Stomach (tissue), 9 donors: ENCODE results near the gene TIMM10B. TPM values are rescaled to one million over a fixed set of nuclear protein-coding genes. Genes with fewer than 3 reads are reported as not detected.
A peak's percentile ranks its signal among the peaks of the same experiment; 100 is the strongest.

Experiments used
- DNase-seq, 2 donors: peaks; one replicate each; pipeline versions ENCODE4 v3.0.0 to v3.0.0-alpha.2; 2013 to 2019
- H3K27ac ChIP-seq, 5 donors: fragments of 200-600 bp in 4 of 5; sonication (generic) in 4 of 5; one replicate each; pipeline ENCODE4 v1.5.1; 2013 to 2019; ENCODE audit warnings: mild to moderate bottlenecking in 1 of 5, moderate library complexity in 1 of 5
- H3K27me3 ChIP-seq, 3 donors: fragments of 200-600 bp; sonication (generic); one replicate each; pipeline ENCODE4 v1.5.1; 2017 to 2019; ENCODE audit warnings: mixed run types in 1 of 3
- H3K36me3 ChIP-seq, 4 donors: fragments of 200-600 bp; sonication (generic); 1 replicate in 3 of 4; 2 replicates in 1 of 4; pipeline ENCODE4 v1.5.1; 2016 to 2019
- H3K4me1 ChIP-seq, 4 donors: fragments of 200-600 bp; sonication (generic); one replicate each; pipeline ENCODE4 v1.5.1; 2016 to 2019
- H3K4me3 ChIP-seq, 4 donors: fragments of 200-600 bp; sonication (generic) in 3 of 4; one replicate each; pipeline ENCODE4 v1.5.1; 2016 to 2019; ENCODE audit warnings: mild to moderate bottlenecking in 1 of 4
- H3K9me3 ChIP-seq, 4 donors: fragments of 200-600 bp; sonication (generic); one replicate each; pipeline ENCODE4 v1.5.1; 2016 to 2019
- EP300 ChIP-seq: sonication (generic); formaldehyde crosslinking; IDR thresholded peaks from one replicate; pipeline ENCODE4 v1.6.1; 2017; ENCODE audit warnings: antibody characterized with exemption
- POLR2A ChIP-seq, 4 donors: fragments of 450-650 bp; IDR thresholded peaks; one replicate each; pipeline ENCODE4 v1.6.1; 2016; ENCODE audit warnings: antibody characterized with exemption in 4 of 4, control low read depth in 2 of 4, mild to moderate bottlenecking in 1 of 4, moderate library complexity in 1 of 4
- POLR2AphosphoS5 ChIP-seq, 3 donors: sonication (generic); formaldehyde crosslinking; IDR thresholded peaks; one replicate each; pipeline ENCODE4 v1.6.1; 2016; ENCODE audit warnings: antibody characterized with exemption in 3 of 3
- WGBS, 5 donors: extraction: QIAGEN DNeasy Blood & Tissue Kit in 3 of 5; methylation state at CpG; one replicate each; pipeline versions ENCODE4 v1.1.5 to v1.1.7; 2013 to 2018; 5-methylcytosine and 5-hydroxymethylcytosine counted together
- intact Hi-C: fragments of 100-400 bp; cut with DNase I; formaldehyde crosslinking; loops from one replicate; pipeline ENCODE4 v1.15.1; 2023; ENCODE audit warnings: low total_unique reads
- polyA plus RNA-seq, 3 donors: library from polyadenylated mRNA; stranded (reverse); fragments of 200-250 nt; gene quantifications; one replicate each; pipeline ENCODE4 v1.2.3, GENCODE V29; 2013
- total RNA-seq, 5 donors: library from RNA; depleted of rRNA; stranded (reverse); fragments of >200 nt; gene quantifications; one replicate each; pipeline versions ENCODE4 v1.1.0 to v1.2.3, GENCODE V29; 2014 to 2016
- TF ChIP-seq, protein P1 (sequence below), 7 experiments: fragments of 450-650 bp in 4 of 7; fragments of 200-600 bp in 3 of 7; sonication (generic) in 3 of 7; IDR thresholded peaks; one replicate each; pipeline ENCODE4 v1.5.1; 2016 to 2019; ENCODE audit warnings: antibody characterized with exemption in 7 of 7, control low read depth in 2 of 7, mild to moderate bottlenecking in 1 of 7
- donor health status: healthy with polysubstance abuse.
- donor health status: Bipolar disorder and iron deficiency.
- donor health status: healthy.

The TIMM10B gene
- total and polyA plus RNA-seq, 8 donors = 9.3 to 103 (median 25.6) TPM

GRCh38 chr11:6476571-6476970 is 4.7 kb upstream of the TIMM10B start:
- Histone ChIP-seq H3K9me3 (no peaks in the 10 kb centered on the region), H3K27ac (peak overlapping the region; percentile 90 to 97 (median 94)), H3K4me3 (no peak overlapping the region), H3K4me1 (peaks cover 32 to 73% (median 65%) of the 10 kb centered on the region in 4 donors), H3K36me3 (peaks cover 27 to 33% (median 29%) of the 10 kb centered on the region in 4 donors), H3K27me3 (no peaks in the 10 kb centered on the region)
- no peak for DNase-seq
- WGBS, 5 donors = 86 to 97% (median 93%) methylated on average over 4 of the region's 4 CpGs
- TF ChIP-seq EP300 (no peak), POLR2AphosphoS5 (IDR thresholded peaks at IDR 0.05) (no peak), POLR2A (IDR thresholded peaks at IDR 0.05) (no peak)
- TF ChIP-seq, protein P1, sequence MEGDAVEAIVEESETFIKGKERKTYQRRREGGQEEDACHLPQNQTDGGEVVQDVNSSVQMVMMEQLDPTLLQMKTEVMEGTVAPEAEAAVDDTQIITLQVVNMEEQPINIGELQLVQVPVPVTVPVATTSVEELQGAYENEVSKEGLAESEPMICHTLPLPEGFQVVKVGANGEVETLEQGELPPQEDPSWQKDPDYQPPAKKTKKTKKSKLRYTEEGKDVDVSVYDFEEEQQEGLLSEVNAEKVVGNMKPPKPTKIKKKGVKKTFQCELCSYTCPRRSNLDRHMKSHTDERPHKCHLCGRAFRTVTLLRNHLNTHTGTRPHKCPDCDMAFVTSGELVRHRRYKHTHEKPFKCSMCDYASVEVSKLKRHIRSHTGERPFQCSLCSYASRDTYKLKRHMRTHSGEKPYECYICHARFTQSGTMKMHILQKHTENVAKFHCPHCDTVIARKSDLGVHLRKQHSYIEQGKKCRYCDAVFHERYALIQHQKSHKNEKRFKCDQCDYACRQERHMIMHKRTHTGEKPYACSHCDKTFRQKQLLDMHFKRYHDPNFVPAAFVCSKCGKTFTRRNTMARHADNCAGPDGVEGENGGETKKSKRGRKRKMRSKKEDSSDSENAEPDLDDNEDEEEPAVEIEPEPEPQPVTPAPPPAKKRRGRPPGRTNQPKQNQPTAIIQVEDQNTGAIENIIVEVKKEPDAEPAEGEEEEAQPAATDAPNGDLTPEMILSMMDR (IDR thresholded peaks at IDR 0.05) = no peak
- intact Hi-C loops = no loop called here

DNA sequence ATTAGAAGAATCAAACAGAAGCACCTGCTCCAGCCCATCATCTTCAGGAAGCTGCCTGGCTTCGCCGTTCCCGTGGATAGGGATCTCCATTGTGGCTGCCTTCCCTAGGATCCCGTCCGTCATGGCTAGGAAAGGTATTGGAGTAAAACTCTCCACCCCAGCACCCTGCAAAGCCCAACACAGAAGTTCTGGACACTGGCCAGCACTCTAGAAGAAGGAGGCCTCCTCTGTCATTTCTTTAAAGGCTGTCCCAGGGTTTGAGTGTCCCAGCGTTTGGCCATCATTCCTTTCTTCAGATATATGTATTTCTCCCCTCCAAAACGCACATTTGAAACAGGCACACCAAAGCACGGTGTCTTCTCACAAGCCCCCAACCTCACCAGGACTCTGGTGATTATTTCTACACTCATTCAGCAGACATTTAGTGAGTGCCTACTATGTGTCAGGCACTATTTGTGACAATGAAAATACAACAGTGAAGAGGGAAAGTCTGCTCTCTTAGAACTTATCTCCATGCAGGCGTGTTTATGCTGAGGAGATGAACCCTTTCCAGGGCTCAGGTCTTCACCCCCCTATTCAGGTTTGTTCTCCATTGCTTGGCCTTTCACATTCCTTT is 894 bp upstream of the TIMM10B start:
- 27 to 41% (median 34%) methylated on average over 9 of the region's 9 CpGs for WGBS, 5 donors
- Histone ChIP-seq H3K27me3 (no peaks in the 10 kb centered on the region), H3K4me3 (peak overlapping the region; percentile 68 to 76 (median 74)), H3K9me3 (no peaks in the 10 kb centered on the region), H3K36me3 (peaks cover 27 to 62% (median 58%) of the 10 kb centered on the region in 4 donors), H3K4me1 (peaks cover 24 to 76% (median 55%) of the 10 kb centered on the region in 4 donors), H3K27ac (peak overlapping the region; percentile 94 to 98 (median 96))
- TF ChIP-seq POLR2A (IDR thresholded peaks at IDR 0.05) = no peak
- TF ChIP-seq, protein P1 (IDR thresholded peaks at IDR 0.05) = no peak
- no peak for TF ChIP-seq POLR2AphosphoS5 (IDR thresholded peaks at IDR 0.05)
- no peak for TF ChIP-seq EP300
- intact Hi-C loops = no loop called here
- peak; percentile 40 to 45 for DNase-seq

GRCh38 chr11:6481924-6482275 is 599 bp downstream of the TIMM10B start:
- Histone ChIP-seq H3K4me1 (peaks cover 21 to 67% (median 42%) of the 10 kb centered on the region in 4 donors), H3K27ac (peak overlapping the region; percentile 92 to 98 (median 94)), H3K4me3 (peak overlapping the region; percentile 68 to 76 (median 74)), H3K27me3 (no peaks in the 10 kb centered on the region), H3K36me3 (peaks cover 20 to 71% (median 67%) of the 10 kb centered on the region in 4 donors), H3K9me3 (no peaks in the 10 kb centered on the region)
- DNase-seq = peak in 1 of 2 donors; percentile 59
- WGBS, 5 donors = 3 to 8% (median 4%) methylated on average over 13 of the region's 13 CpGs
- TF ChIP-seq POLR2A (IDR thresholded peaks at IDR 0.05) = no peak
- TF ChIP-seq POLR2AphosphoS5 (IDR thresholded peaks at IDR 0.05) = no peak
- TF ChIP-seq, protein P1 (IDR thresholded peaks at IDR 0.05) = no peak
- TF ChIP-seq EP300 = no peak
- intact Hi-C loops = no loop called here

DNA sequence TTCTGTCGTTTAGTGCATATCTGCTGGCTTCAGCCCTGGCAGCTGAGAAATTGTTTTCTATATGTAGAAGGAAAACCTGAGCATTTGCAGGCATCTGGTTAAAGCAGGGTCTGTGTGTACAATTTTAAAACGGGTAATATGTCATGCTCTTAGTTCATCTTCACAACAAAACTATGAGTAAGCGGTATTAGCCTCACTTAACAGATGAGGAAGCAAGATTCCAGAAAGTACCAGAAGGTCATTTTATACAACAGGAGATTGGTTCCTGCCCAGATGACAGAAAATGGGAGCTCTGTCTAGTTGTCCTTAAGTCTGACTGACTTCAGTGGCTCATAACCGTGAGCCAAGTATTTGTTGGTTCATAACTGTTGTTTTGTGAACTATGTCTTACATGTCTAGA is 1.1 kb downstream of the TIMM10B start:
- no peaks in the 10 kb centered on the region for H3K9me3 ChIP-seq
- TF ChIP-seq POLR2AphosphoS5 (IDR thresholded peaks at IDR 0.05) (no peak), EP300 (no peak), POLR2A (IDR thresholded peaks at IDR 0.05) (no peak)
- TF ChIP-seq, protein P1 (IDR thresholded peaks at IDR 0.05) = no peak
- peaks cover 21 to 68% (median 42%) of the 10 kb centered on the region in 4 donors for H3K4me1 ChIP-seq
- no peak for DNase-seq
- H3K27ac ChIP-seq = peak overlapping the region in 4 of 5 donors; percentile 94 to 98 (median 95)
- intact Hi-C loops = no loop called here
- H3K36me3 ChIP-seq = peaks cover 15 to 71% (median 67%) of the 10 kb centered on the region in 4 donors
- no peaks in the 10 kb centered on the region for H3K27me3 ChIP-seq
- 69 to 87% (median 74%) methylated on average over 4 of the region's 4 CpGs for WGBS, 5 donors
- H3K4me3 ChIP-seq = peak overlapping the region; percentile 68 to 76 (median 74)
